Islet of Langerhans (tissue), 1 donor: Measurements from ENCODE around the gene MCEMP1.
"Not testable (repeated sequence)": the region's sequence is repeated elsewhere in the genome, so short reads cannot be mapped to it uniquely, and the experiment has no call there.

Experiments
- FAIRE-seq: peaks from one replicate; lab custom pipeline; 2011; peaks lifted over from hg19 to GRCh38; lab: Jason Lieb, UNC

MCEMP1 gene

GRCh38 chr19:7643629-7644549, 33.0 kb upstream of the MCEMP1 start:
- not testable (repeated sequence) for FAIRE-seq

DNA sequence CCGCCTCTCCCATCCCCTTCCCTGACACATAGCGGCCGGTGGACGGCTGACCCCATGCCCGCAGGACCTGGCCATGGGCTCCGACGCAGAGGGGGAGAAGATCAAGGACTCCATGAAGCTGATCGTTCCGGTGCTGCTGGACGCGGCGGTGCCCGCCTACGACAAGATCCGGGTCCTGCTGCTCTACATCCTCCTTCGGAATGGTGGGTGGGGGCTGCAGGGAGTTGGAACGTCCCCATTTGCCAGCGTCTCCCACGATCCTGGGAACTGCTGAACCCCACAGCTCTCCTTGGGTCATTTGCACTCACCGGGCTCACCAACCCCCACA, 32.4 kb upstream of the MCEMP1 start:
- no peak for FAIRE-seq

DNA sequence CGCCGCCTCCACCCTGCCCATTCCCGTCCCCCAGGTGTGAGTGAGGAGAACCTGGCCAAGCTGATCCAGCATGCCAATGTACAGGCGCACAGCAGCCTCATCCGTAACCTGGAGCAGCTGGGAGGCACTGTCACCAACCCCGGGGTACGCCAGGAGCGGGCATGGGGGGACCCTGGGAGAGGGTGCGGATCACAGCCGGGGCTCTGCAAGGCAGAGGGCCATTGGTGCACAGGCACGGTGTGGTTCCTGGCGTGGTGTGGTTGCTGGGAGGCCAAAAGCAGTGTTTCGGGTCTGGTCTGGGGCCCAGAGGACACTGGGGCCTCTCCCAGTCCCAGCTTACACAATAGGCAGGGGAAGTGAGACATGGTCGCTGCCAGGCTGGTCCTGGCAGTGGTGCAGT, 31.7 kb upstream of the MCEMP1 start:
- FAIRE-seq: no peak

DNA sequence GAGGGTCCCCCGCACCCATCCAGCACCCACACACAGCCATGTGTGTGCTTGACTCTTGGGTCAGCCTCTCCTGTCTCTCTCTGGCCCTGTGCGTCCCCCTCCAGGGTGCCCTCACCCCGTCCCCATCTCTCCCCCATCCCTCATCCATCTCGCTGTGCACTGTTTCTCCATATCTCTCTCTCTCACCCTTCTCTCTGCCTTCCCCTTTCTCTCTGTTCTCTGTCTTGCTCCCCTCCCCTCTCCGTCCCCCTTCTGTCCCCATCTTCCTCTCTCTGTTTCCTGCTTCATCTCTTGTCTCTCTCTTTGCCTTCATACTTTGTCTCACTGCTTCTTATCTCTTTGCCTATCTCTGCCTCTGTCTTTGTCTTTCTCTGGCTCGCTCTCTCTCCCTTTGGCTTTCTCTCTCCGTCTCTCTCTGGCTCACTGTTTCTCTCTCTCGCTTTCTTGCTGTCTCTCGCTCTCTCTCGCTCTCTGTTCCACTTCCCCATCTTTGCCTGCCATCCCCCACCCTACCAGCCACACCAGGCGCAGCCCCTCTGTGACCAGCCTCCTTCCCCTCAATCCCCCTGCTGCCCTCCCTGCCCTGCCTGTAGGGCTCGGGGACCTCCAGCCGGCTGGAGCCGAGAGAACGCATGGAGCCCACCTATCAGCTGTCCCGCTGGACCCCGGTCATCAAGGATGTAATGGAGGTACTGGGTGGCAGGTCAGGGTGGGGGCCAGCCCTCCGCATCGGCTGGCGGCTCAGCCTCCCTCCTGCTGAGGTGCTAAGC, 31.0 kb upstream of the MCEMP1 start:
- FAIRE-seq: no peak

GRCh38 chr19:7646426-7646700, 30.5 kb upstream of the MCEMP1 start:
- FAIRE-seq: no peak

DNA sequence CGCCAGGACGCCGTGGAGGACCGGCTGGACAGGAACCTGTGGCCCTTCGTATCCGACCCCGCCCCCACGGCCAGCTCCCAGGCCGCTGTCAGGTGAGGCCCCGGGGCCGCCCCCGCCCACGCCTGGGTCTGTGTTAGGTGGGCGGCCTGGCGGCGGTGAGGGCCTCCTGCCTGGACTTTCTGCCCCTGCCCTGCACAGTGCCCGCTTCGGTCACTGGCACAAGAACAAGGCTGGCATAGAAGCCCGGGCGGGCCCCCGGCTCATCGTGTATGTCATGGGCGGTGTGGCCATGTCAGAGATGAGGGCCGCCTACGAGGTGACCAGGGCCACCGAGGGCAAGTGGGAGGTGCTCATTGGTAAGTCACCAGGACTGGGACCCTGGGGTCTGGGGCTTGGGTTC, 29.7 kb upstream of the MCEMP1 start:
- no peak for FAIRE-seq

- FAIRE-seq: no peak
Measured at GRCh38 chr19:7648265-7649014, 28.4 kb upstream of the MCEMP1 start.

DNA sequence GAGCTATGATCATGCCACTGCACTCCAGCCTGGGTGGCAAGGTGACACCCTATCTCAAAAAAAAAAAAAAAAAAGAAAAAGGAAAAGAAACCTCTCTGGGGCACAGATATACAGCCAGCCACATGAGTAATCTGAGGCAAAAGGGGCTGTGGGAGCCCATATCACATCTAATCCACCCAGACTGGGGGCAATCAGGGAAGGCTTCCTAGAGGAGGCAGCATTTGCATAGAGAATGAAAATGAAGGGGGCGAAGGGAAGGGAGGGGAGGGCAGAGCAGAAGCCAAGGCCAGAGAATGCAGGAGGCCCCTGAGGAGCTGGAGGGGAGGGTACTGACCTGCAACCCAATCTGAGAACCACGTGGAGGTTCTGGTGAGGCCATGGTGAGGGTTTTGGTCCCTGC, 26.7 kb upstream of the MCEMP1 start:
- no peak for FAIRE-seq

DNA sequence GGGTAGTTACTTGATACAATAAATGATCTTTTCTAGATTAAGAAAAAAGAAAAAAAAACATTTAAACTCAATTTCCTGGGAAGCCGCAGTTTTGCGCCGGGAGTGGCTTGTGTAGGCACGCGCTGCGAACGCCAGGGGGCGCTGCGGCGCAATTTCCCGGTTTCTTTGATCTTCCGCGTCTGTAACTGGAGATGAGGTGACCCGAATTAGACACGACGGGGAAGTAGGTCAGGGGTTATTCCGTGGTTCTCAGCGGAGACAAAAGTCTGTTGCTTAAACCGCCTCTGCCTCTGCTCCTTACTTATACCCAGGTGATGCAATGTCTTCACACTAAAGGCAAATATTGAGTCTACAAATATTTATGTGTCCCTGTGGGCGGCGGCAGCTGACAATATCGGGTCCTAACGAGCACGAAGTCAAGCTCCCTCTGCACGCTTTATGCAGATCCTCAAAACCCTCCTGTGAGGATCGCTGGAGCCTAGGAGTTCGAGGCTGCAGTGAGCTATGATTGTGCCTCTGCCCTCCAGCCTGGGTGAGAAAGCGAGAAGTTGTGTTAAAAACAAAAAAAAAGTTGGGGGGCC, 24.7 kb upstream of the MCEMP1 start:
- FAIRE-seq: peak; percentile 84

GRCh38 chr19:7654401-7654800, 22.5 kb upstream of the MCEMP1 start:
- FAIRE-seq: no peak

GRCh38 chr19:7655581-7655980, 21.3 kb upstream of the MCEMP1 start:
- FAIRE-seq: no peak

GRCh38 chr19:7657131-7657751, 19.6 kb upstream of the MCEMP1 start:
- no peak for FAIRE-seq

DNA sequence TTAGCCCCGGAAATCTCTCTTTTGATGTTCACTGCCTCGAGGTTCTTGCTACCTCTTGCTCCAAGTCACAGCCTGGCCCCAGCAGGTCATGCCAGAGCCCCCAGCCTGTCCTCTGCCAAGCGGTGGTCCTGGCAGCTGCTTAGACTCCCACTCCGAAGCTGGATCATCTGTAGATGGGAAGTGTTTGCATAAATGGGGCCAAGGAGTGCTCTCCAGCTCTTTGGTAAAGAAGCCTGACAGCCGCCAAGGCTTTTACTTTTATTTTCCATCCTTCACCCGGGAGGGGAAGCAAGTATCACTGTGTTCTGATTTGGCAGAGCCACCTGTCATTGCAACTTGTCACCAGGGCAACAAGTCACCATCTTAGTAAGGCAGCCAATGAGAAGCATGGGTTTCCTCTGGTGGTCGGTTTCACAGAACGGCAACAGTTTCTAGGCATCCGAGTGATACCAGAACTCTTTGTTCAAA, 18.6 kb upstream of the MCEMP1 start:
- FAIRE-seq: no peak

GRCh38 chr19:7661744-7662538, 14.9 kb upstream of the MCEMP1 start:
- no peak for FAIRE-seq

DNA sequence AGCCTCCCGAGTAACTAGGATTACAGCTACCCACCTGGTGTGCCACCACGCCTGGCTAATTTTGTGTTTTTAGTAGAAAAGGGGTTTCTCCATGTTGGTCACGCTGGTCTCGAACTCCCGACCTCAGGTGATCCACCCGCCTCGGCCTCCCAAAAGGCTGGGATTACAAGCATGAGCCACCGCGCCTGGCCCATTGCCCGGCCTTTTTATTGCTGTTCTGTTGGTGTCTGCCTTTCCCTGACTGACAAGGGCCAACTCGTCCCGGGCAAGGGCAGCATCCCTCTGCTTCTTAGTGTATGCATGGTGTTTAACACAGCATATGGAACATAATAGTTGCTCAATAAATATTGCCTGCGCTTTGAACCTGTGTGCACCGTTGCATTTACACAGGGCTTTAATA, 14.2 kb upstream of the MCEMP1 start:
- FAIRE-seq: no peak

- FAIRE-seq: no peak
Measured at GRCh38 chr19:7663706-7664105, 13.2 kb upstream of the MCEMP1 start.

- FAIRE-seq: no peak
Measured at GRCh38 chr19:7665076-7665475, 11.8 kb upstream of the MCEMP1 start.

GRCh38 chr19:7668842-7669241, 8.0 kb upstream of the MCEMP1 start, which contains the start of gene RETN:
RETN (plus strand) TSS chr19:7669049; CDS start chr19:7669327, 278 bp downstream.
- FAIRE-seq: no peak

GRCh38 chr19:7669641-7670040, 7.2 kb upstream of the MCEMP1 start:
- FAIRE-seq: no peak

DNA sequence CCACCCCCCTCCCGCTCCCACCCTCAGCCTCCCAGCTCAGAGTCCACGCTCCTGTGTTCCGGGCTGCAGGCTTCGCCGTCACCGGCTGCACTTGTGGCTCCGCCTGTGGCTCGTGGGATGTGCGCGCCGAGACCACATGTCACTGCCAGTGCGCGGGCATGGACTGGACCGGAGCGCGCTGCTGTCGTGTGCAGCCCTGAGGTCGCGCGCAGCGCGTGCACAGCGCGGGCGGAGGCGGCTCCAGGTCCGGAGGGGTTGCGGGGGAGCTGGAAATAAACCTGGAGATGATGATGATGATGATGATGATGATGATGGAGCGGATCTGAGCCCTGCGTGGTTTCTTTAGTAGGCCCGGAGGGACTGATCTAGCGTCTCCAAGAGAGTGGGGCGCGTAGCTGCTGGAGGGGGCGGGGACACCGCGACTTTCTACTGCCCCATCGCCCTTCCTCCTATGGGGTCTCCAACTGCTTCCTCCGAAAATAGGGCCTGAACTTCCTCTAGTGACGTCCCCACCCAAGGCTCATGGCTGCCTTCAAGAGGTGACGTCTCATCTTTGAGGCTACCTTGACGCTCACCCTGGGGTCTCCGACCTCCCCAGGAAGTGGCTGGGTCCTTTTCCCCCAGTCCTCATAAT, 6.6 kb upstream of the MCEMP1 start:
- no peak for FAIRE-seq

DNA sequence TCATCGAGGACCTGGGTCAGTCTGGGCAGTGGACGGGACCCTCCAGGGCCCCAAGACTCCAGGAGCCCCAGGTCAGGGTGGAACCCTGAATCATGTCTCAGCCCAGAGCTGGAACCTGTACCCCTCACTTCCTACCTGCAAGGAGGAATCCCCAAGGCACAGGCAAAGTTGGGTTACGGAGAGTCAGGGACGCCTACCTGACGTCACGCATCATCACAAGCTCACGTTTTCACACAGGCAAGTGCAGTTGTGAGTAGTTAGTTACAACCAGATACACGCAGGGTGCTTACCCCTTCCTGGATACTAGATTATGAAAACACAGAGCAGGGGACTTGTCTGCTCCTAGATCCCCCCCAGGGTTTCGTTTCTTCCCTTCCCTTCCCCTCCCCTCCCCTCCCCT, 6.1 kb upstream of the MCEMP1 start:
- no peak for FAIRE-seq
